Liver (tissue), 9 donors: Measurements from ENCODE around the gene BEAN1. TPM values are rescaled to one million over a fixed set of nuclear protein-coding genes. Genes with fewer than 3 reads are reported as not detected.

ENCODE experiments used
- DNase-seq: peaks from one replicate; pipeline ENCODE4 v3.0.0-alpha.2; 2017; ENCODE audit warnings: low spot score
- H3K27ac ChIP-seq, 2 donors: one replicate each; pipeline ENCODE4 v1.7.0; 2013; ENCODE audit warnings: inconsistent platforms in 2 of 2, low read length in 2 of 2, control low read depth in 1 of 2, low read depth in 1 of 2, mild to moderate bottlenecking in 1 of 2
- H3K27me3 ChIP-seq, 4 donors: one replicate each; pipeline versions ENCODE4 v1.6.1 to v1.7.0; 2013; ENCODE audit warnings: low read length in 3 of 4, inconsistent platforms in 1 of 4, mild to moderate bottlenecking in 1 of 4, moderate library complexity in 1 of 4; ENCODE audit not compliant: control insufficient read depth in 4 of 4, insufficient read depth in 4 of 4
- H3K36me3 ChIP-seq, 4 donors: one replicate each; pipeline versions ENCODE4 v1.6.1 to v1.7.0; 2013; ENCODE audit warnings: low read length in 3 of 4, mild to moderate bottlenecking in 3 of 4, low read depth in 1 of 4, moderate library complexity in 1 of 4; ENCODE audit not compliant: control insufficient read depth in 4 of 4, insufficient read depth in 3 of 4
- H3K4me1 ChIP-seq, 4 donors: one replicate each; pipeline versions ENCODE4 v1.6.1 to v1.7.0; 2013; ENCODE audit warnings: low read length in 3 of 4, mild to moderate bottlenecking in 3 of 4, moderate library complexity in 1 of 4; ENCODE audit not compliant: control insufficient read depth in 4 of 4, insufficient read depth in 4 of 4
- H3K4me3 ChIP-seq, 3 donors: one replicate each; pipeline versions ENCODE4 v1.6.1 to v1.7.0; 2013; ENCODE audit warnings: low read length in 3 of 3, control low read depth in 1 of 3, low read depth in 1 of 3, mild to moderate bottlenecking in 1 of 3
- H3K9ac ChIP-seq, 2 donors: one replicate each; pipeline ENCODE4 v1.7.0; 2013; ENCODE audit warnings: low read length in 2 of 2, mild to moderate bottlenecking in 2 of 2, moderate library complexity in 2 of 2, control low read depth in 1 of 2, low read depth in 1 of 2
- H3K9me3 ChIP-seq, 4 donors: one replicate each; pipeline versions ENCODE4 v1.6.1 to v1.7.0; 2013; ENCODE audit warnings: low read length in 3 of 4; ENCODE audit not compliant: control insufficient read depth in 4 of 4
- ATF3 ChIP-seq: IDR thresholded peaks from 2 replicates; pipeline ENCODE4 v1.6.1; 2016; ENCODE audit warnings: antibody characterized with exemption
- CTCF ChIP-seq: fragments of 150-350 bp; IDR thresholded peaks from 2 replicates; pipeline ENCODE4 v1.5.1; 2017; ENCODE audit warnings: improper control_type of control experiment, low read depth, low read length; ENCODE audit not compliant: missing input control
- EGR1 ChIP-seq, 2 donors: IDR thresholded peaks; 2 replicates each; pipeline ENCODE4 v1.6.1; 2016 to 2018; ENCODE audit warnings: antibody characterized with exemption in 2 of 2, low read depth in 2 of 2
- FOXA1 ChIP-seq: IDR thresholded peaks from 2 replicates; pipeline ENCODE4 v1.6.1; 2016; ENCODE audit warnings: antibody characterized with exemption
- GABPA ChIP-seq, 2 donors: IDR thresholded peaks in 1 of 2; conservative IDR thresholded peaks in 1 of 2; 2 replicates each; pipeline ENCODE4 v1.6.1; 2016; ENCODE audit warnings: antibody characterized with exemption in 2 of 2, mild to moderate bottlenecking in 1 of 2, moderate library complexity in 1 of 2
- HNF4A ChIP-seq, 2 donors: conservative IDR thresholded peaks; 2 replicates each; pipeline ENCODE4 v1.6.1; 2016; ENCODE audit warnings: antibody characterized with exemption in 2 of 2, mild to moderate bottlenecking in 2 of 2
- HNF4G ChIP-seq: IDR thresholded peaks from 2 replicates; pipeline ENCODE4 v1.6.1; 2016; ENCODE audit warnings: antibody characterized with exemption
- JUND ChIP-seq, 2 donors: IDR thresholded peaks; 2 replicates each; pipeline ENCODE4 v1.6.1; 2016; ENCODE audit warnings: antibody characterized with exemption in 2 of 2
- MAX ChIP-seq: IDR thresholded peaks from 2 replicates; pipeline ENCODE4 v1.6.1; 2016; ENCODE audit warnings: antibody characterized with exemption
- NR2F2 ChIP-seq: IDR thresholded peaks from 2 replicates; pipeline ENCODE4 v1.6.1; 2016; ENCODE audit warnings: antibody characterized with exemption
- RAD21 ChIP-seq, 2 donors: IDR thresholded peaks; 2 replicates each; pipeline ENCODE4 v1.6.1; 2016; ENCODE audit warnings: antibody characterized with exemption in 2 of 2, mild to moderate bottlenecking in 2 of 2
- REST ChIP-seq: IDR thresholded peaks from 2 replicates; pipeline ENCODE4 v1.6.1; 2016; ENCODE audit warnings: antibody characterized with exemption, mild to moderate bottlenecking
- SP1 ChIP-seq: IDR thresholded peaks from 2 replicates; pipeline ENCODE4 v1.6.1; 2018; ENCODE audit warnings: antibody characterized with exemption, mild to moderate bottlenecking
- TAF1 ChIP-seq: conservative IDR thresholded peaks from 2 replicates; pipeline ENCODE4 v1.6.1; 2016; ENCODE audit warnings: antibody characterized with exemption, mild to moderate bottlenecking
- YY1 ChIP-seq: IDR thresholded peaks from 2 replicates; pipeline ENCODE4 v1.6.1; 2016; ENCODE audit warnings: antibody characterized with exemption, mild to moderate bottlenecking
- ZBTB33 ChIP-seq: IDR thresholded peaks from 2 replicates; pipeline ENCODE4 v1.6.1; 2016; ENCODE audit warnings: antibody characterized with exemption
- WGBS: extraction: QIAGEN DNeasy Blood & Tissue Kit; methylation state at CpG from one replicate; pipeline ENCODE4 v1.1.7; 2013; 5-methylcytosine and 5-hydroxymethylcytosine counted together
- polyA plus RNA-seq, 2 donors: library from polyadenylated mRNA; stranded (reverse) in 1 of 2; unstranded in 1 of 2; fragments of 200-250 nt in 1 of 2; fragments of >200 nt in 1 of 2; fragmentation: Nextera tagmentation in 1 of 2; extraction: Ambion mirVana in 1 of 2; gene quantifications; one replicate each; pipeline versions ENCODE4 v1.2.1 to v1.2.3, GENCODE V29; 2013 to 2015
- total RNA-seq, 2 donors: library from RNA; depleted of rRNA; stranded (reverse); fragments of >200 nt; gene quantifications; one replicate each; pipeline ENCODE4 v1.2.3, GENCODE V29; 2014
- donor health status: healthy.
- donor health status: healthy.
- donor health status: healthy.
- donor health status: healthy.
- donor health status: healthy.

BEAN1 gene
- total and polyA plus RNA-seq, 4 donors: 0.22 to 0.99 (median 0.25) TPM; not detected in 1

GRCh38 chr16:66523861-66524354 is 96.8 kb downstream of the BEAN1 start:
- Histone ChIP-seq H3K27ac (peak overlapping the region; percentile 64 to 70), H3K9me3 (no peaks in the 10 kb centered on the region), H3K27me3 (no peaks in the 10 kb centered on the region), H3K4me3 (no peak overlapping the region), H3K36me3 (peaks cover 6 to 12% (median 8%) of the 10 kb centered on the region in 4 donors), H3K4me1 (peaks cover 0 to 24% (median 7%) of the 10 kb centered on the region in 4 donors), H3K9ac (no peak overlapping the region)
- no peak for TF ChIP-seq HNF4A (conservative IDR thresholded peaks at IDR 0.05)
- no peak for TF ChIP-seq TAF1
- no peak for TF ChIP-seq YY1
- no peak for TF ChIP-seq ATF3
- no peak for TF ChIP-seq GABPA (IDR thresholded peaks at IDR 0.05 in 1 of 2, conservative IDR thresholded peaks at IDR 0.05 in 1 of 2)
- no peak for TF ChIP-seq HNF4G
- no peak for TF ChIP-seq JUND (IDR thresholded peaks at IDR 0.05)
- no peak for TF ChIP-seq CTCF
- TF ChIP-seq REST: no peak
- no peak for TF ChIP-seq NR2F2
- no peak for TF ChIP-seq RAD21 (IDR thresholded peaks at IDR 0.05)
- no peak for TF ChIP-seq EGR1 (IDR thresholded peaks at IDR 0.05; ENCODE audit: low read depth in 2 of 2)
- TF ChIP-seq MAX: no peak
- TF ChIP-seq SP1: no peak
- TF ChIP-seq FOXA1: no peak
- DNase-seq: no peak
- WGBS: 74% methylated on average over 9 of the region's 9 CpGs

- no peak for DNase-seq
- WGBS: 75% methylated on average over 6 of the region's 6 CpGs
- Histone ChIP-seq H3K36me3 (peaks cover 11 to 19% (median 13%) of the 10 kb centered on the region in 4 donors), H3K4me1 (peaks cover 0 to 24% (median 5%) of the 10 kb centered on the region in 4 donors), H3K27ac (peak overlapping the region; percentile 64 to 70), H3K9ac (peak overlapping the region in 1 of 2 donors; percentile 1), H3K4me3 (no peak overlapping the region), H3K27me3 (no peaks in the 10 kb centered on the region), H3K9me3 (no peaks in the 10 kb centered on the region)
- no peak for TF ChIP-seq YY1
- no peak for TF ChIP-seq JUND (IDR thresholded peaks at IDR 0.05)
- TF ChIP-seq GABPA (IDR thresholded peaks at IDR 0.05 in 1 of 2, conservative IDR thresholded peaks at IDR 0.05 in 1 of 2): no peak
- TF ChIP-seq CTCF: peak; percentile 15
- TF ChIP-seq ZBTB33: no peak
- TF ChIP-seq RAD21 (IDR thresholded peaks at IDR 0.05): peak in 1 of 2 donors; percentile 11
- TF ChIP-seq SP1: no peak
- no peak for TF ChIP-seq FOXA1
Measured at GRCh38 chr16:66524601-66525164, 97.6 kb downstream of the BEAN1 start.
